B cell (primary cell): ENCODE data around the gene STT3B. TPM values are rescaled to one million over a fixed set of nuclear protein-coding genes. Genes with fewer than 3 reads are reported as not detected.
A peak's percentile ranks its signal among the peaks of the same experiment; 100 is the strongest.
"Not testable (repeated sequence)": the region's sequence is repeated elsewhere in the genome, so short reads cannot be mapped to it uniquely, and the experiment has no call there.

Source experiments
- ATAC-seq: fragments of 200-7000 bp; cut with Tn5 transposase; one replicate; pipeline ENCODE4 v1.10.0; 2021; ENCODE audit warnings: low read depth, mild to moderate bottlenecking, moderate number of reproducible peaks, moderate library complexity
- CTCF ChIA-PET: fragments of 350-600 bp; sonication (Branson Sonifier 250); formaldehyde crosslinking; loops from one replicate; lab custom pipeline; 2021; ENCODE audit warnings: antibody characterized with exemption, inconsistent platforms; lab: Charles Lee
- POLR2A ChIA-PET: fragments of 350-600 bp; sonication (Branson Sonifier 250); formaldehyde crosslinking; loops from one replicate; lab custom pipeline; 2021; ENCODE audit warnings: antibody characterized with exemption; lab: Charles Lee
- DNase-seq: peaks from one replicate; pipeline ENCODE4 v3.0.0; 2013
- H2AFZ ChIP-seq: 2 replicates; pipeline ENCODE4 v1.6.1; 2012; ENCODE audit warnings: mild to moderate bottlenecking, low read depth, low read length; ENCODE audit not compliant: insufficient read depth, poor library complexity, severe bottlenecking
- H3K27ac ChIP-seq, 2 donors: 1 replicate in 1 of 2; 2 replicates in 1 of 2; pipeline ENCODE4 v1.5.1; 2012 to 2013; ENCODE audit warnings: low read length in 2 of 2, mild to moderate bottlenecking in 2 of 2, moderate library complexity in 1 of 2
- H3K27me3 ChIP-seq, 4 experiments: fragments of 200-600 bp in 1 of 4; sonication (generic) in 1 of 4; replicated peaks in 1 of 4; 1 replicate in 2 of 4; 2 replicates in 2 of 4; pipeline versions ENCODE4 v1.6.1 to v1.7.0; 2013 to 2016; ENCODE audit warnings: low read length in 3 of 4, mild to moderate bottlenecking in 2 of 4, mixed read lengths in 1 of 4, moderate library complexity in 1 of 4; ENCODE audit not compliant: insufficient read depth in 4 of 4, control insufficient read depth in 3 of 4; ENCODE audit errors: control extremely low read depth in 1 of 4
- H3K36me3 ChIP-seq, 2 experiments: replicated peaks in 1 of 2; 1 replicate in 1 of 2; 2 replicates in 1 of 2; pipeline versions ENCODE4 v1.6.1 to v1.7.1; 2013; ENCODE audit warnings: low read length in 1 of 2; ENCODE audit not compliant: insufficient read depth in 2 of 2, control insufficient read depth in 1 of 2; ENCODE audit errors: control extremely low read depth in 1 of 2, extremely low read depth in 1 of 2
- H3K4me1 ChIP-seq, 2 donors: fragments of 200-600 bp in 1 of 2; sonication (generic) in 1 of 2; 1 replicate in 1 of 2; 2 replicates in 1 of 2; pipeline versions ENCODE4 v1.5.1 to v1.6.1; 2013 to 2017; ENCODE audit warnings: low read length in 2 of 2; ENCODE audit not compliant: control insufficient read depth in 2 of 2, insufficient read depth in 2 of 2
- H3K4me2 ChIP-seq: replicated peaks from 2 replicates; pipeline ENCODE3; 2012; ENCODE audit warnings: mild to moderate bottlenecking, low read depth, low read length; ENCODE audit not compliant: poor library complexity, severe bottlenecking
- H3K4me3 ChIP-seq, 5 experiments: fragments of 200-600 bp in 1 of 5; sonication (generic) in 1 of 5; 1 replicate in 3 of 5; 2 replicates in 2 of 5; pipeline versions ENCODE4 v1.5.1 to v1.7.0; 2011 to 2016; ENCODE audit warnings: low read length in 4 of 5, mild to moderate bottlenecking in 4 of 5, low read depth in 2 of 5, control low read depth in 1 of 5, moderate library complexity in 1 of 5; ENCODE audit not compliant: insufficient read depth in 1 of 5; ENCODE audit errors: control extremely low read depth in 1 of 5, extremely low read depth in 1 of 5
- H3K79me2 ChIP-seq: fragments of 200-600 bp; sonication (generic); one replicate; pipeline ENCODE4 v1.6.0; 2016; ENCODE audit warnings: low read length; ENCODE audit not compliant: control insufficient read depth, insufficient read depth
- H3K9ac ChIP-seq: fragments of 200-600 bp; sonication (generic); 2 replicates; pipeline ENCODE4 v1.6.1; 2017; ENCODE audit warnings: mild to moderate bottlenecking, low read length, moderate library complexity
- H3K9me3 ChIP-seq, 3 donors: one replicate each; pipeline versions ENCODE4 v1.6.1 to v1.7.1; 2013; ENCODE audit warnings: low read length in 2 of 3; ENCODE audit not compliant: control insufficient read depth in 2 of 3, insufficient read depth in 1 of 3; ENCODE audit errors: control extremely low read depth in 1 of 3
- H4K20me1 ChIP-seq: 2 replicates; pipeline ENCODE4 v1.6.0; 2012; ENCODE audit warnings: mild to moderate bottlenecking, low read length; ENCODE audit not compliant: insufficient read depth, control insufficient read depth, poor library complexity, severe bottlenecking
- H3K27ac Mint-ChIP-seq: one replicate; pipeline ENCODE4 v1.8.0; 2021; ENCODE audit warnings: mixed read lengths
- H3K27me3 Mint-ChIP-seq: one replicate; pipeline ENCODE4 v1.8.0; 2021; ENCODE audit warnings: mixed read lengths
- H3K4me1 Mint-ChIP-seq: one replicate; pipeline ENCODE4 v1.8.0; 2021; ENCODE audit warnings: mixed read lengths
- H3K4me3 Mint-ChIP-seq: one replicate; pipeline ENCODE4 v1.8.0; 2021; ENCODE audit warnings: mixed read lengths
- H3K9me3 Mint-ChIP-seq: one replicate; pipeline ENCODE4 v1.8.0; 2022; ENCODE audit warnings: mixed read lengths; ENCODE audit not compliant: insufficient read depth
- EZH2 ChIP-seq: IDR thresholded peaks from 2 replicates; pipeline ENCODE4 v1.6.1; 2012; ENCODE audit warnings: borderline replicate concordance, low read depth, mild to moderate bottlenecking, moderate library complexity, low read length; ENCODE audit not compliant: insufficient read depth, poor library complexity, severe bottlenecking
- WGBS: methylation state at CpG from one replicate; pipeline ENCODE4 v1.1.5; 2013; ENCODE audit warnings: missing lambda C conversion rate; ENCODE audit not compliant: insufficient coverage; 5-methylcytosine and 5-hydroxymethylcytosine counted together
- intact Hi-C: fragments of 100-400 bp; cut with micrococcal nuclease; formaldehyde crosslinking; loops from one replicate; pipeline ENCODE4 v1.10.0; 2022
- polyA plus RNA-seq: library from polyadenylated mRNA; depleted of rRNA; stranded (reverse); fragments of >200 nt; gene quantifications from 2 replicates; pipeline ENCODE4 v1.2.3, GENCODE V29; 2012
- total RNA-seq, 2 donors: library from RNA; stranded (reverse); fragments of 120-200 nt in 1 of 2; gene quantifications; 1 replicate in 1 of 2; 2 replicates in 1 of 2; pipeline versions ENCODE4 v1.2.3 to v1.2.4, GENCODE V29; 2013 to 2022
- TF ChIP-seq, protein P1 (sequence below): fragments of 200-600 bp; IDR thresholded peaks from one replicate; pipeline ENCODE4 v1.8.0; 2022; ENCODE audit warnings: antibody characterized with exemption, mild to moderate bottlenecking

STT3B gene
- total and polyA plus RNA-seq, 2 donors (not counting 1 experiment from before 2014, with no cell fraction given) = 35.4 to 79.2 TPM

DNA sequence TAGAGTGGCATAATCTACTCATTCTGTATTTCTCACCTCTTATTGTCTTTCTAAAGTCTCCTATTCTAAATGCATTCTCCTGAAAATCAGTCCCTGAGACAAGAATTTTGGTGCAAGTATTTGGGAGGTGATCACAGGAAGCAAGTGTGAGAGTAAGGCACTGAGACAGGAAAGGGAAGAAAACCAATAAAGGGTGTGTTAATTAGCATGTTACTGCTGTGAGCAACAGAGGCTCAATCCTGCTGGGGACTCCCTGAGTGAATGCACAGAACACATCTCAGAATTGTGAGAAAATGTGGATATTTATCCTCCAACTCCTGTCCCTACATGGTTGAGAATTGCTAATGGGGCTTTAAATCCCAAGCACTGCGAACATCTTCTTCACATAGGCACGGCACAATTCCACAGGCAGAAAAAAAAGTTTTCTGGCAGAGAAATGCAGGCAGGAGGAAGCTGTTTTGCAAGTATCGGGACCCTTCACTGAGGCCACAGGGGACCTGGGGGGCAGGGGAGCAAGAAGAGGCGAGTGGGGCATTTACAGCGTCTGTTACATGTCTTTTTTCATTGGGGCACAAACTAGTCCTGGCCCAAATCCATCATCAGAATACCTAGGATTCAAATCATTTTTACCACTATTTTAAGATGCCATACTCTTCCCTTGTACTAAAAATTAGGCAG, 27.2 kb upstream of the STT3B start:
- POLR2A ChIA-PET = no interaction called here
- TF ChIP-seq, protein P1, sequence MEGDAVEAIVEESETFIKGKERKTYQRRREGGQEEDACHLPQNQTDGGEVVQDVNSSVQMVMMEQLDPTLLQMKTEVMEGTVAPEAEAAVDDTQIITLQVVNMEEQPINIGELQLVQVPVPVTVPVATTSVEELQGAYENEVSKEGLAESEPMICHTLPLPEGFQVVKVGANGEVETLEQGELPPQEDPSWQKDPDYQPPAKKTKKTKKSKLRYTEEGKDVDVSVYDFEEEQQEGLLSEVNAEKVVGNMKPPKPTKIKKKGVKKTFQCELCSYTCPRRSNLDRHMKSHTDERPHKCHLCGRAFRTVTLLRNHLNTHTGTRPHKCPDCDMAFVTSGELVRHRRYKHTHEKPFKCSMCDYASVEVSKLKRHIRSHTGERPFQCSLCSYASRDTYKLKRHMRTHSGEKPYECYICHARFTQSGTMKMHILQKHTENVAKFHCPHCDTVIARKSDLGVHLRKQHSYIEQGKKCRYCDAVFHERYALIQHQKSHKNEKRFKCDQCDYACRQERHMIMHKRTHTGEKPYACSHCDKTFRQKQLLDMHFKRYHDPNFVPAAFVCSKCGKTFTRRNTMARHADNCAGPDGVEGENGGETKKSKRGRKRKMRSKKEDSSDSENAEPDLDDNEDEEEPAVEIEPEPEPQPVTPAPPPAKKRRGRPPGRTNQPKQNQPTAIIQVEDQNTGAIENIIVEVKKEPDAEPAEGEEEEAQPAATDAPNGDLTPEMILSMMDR = no peak
- TF ChIP-seq EZH2 = no peak
- DNase-seq (no peak), ATAC-seq (no peak)
- intact Hi-C loops = no loop called here
- H4K20me1 ChIP-seq = no peaks in the 10 kb centered on the region
- peaks cover 5 to 6% of the 10 kb centered on the region in 2 donors for H3K4me1 ChIP-seq
- H3K27ac ChIP-seq = no peak overlapping the region
- H3K79me2 ChIP-seq = no peaks in the 10 kb centered on the region
- Mint-ChIP-seq H3K27ac (no peak overlapping the region), H3K4me3 (no peak overlapping the region), H3K27me3 (peaks cover 25% of the 10 kb centered on the region), H3K4me1 (peaks cover 8% of the 10 kb centered on the region), H3K9me3 (no peaks in the 10 kb centered on the region)
- no peaks in the 10 kb centered on the region for H3K36me3 ChIP-seq
- H3K27me3 ChIP-seq = peaks cover 0 to 9% (median 0%) of the 10 kb centered on the region in 4 experiments
- H3K9ac ChIP-seq = no peak overlapping the region
- no peaks in the 10 kb centered on the region for H3K9me3 ChIP-seq
- WGBS = 17% methylated on average over 2 of the region's 5 CpGs
- CTCF ChIA-PET = no interaction called here
- peak overlapping the region; percentile 32 for H2AFZ ChIP-seq
- no peak overlapping the region for H3K4me3 ChIP-seq
- peak overlapping the region; percentile 10 for H3K4me2 ChIP-seq

DNA sequence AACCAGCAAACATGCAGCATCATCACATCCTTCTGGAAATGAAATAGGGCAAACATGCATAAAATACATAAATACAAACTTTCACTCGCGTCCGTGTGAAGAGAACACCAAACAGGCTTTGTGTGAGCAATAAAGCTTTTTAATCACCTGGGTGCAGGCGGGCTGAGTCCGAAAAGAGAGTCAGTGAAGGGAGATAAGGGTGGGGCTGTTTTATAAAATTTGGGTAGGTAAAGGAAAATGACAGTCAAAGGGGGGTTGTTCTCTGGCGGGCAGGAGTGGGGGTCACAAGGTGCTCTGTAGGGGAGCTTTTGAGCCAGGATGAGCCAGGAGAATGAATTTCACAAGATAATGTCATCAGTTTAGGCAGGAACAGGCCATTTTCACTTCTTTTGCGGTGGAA, 26.2 kb upstream of the STT3B start:
- H2AFZ ChIP-seq, CTCF ChIA-PET, H3K27ac ChIP-seq, H3K4me2 ChIP-seq, H3K27me3 ChIP-seq, H3K9me3 ChIP-seq, H3K79me2 ChIP-seq, H4K20me1 ChIP-seq, H3K9ac ChIP-seq, H3K4me3 ChIP-seq, H3K4me3 Mint-ChIP-seq, POLR2A ChIA-PET, ATAC-seq, intact Hi-C loops, DNase-seq, H3K36me3 ChIP-seq, H3K9me3 Mint-ChIP-seq, H3K27ac Mint-ChIP-seq, H3K4me1 ChIP-seq, H3K4me1 Mint-ChIP-seq: not testable (repeated sequence)
- peaks cover 23% of the 10 kb centered on the region for H3K27me3 Mint-ChIP-seq
- 93% methylated on average over 4 of the region's 7 CpGs for WGBS
